NCI-H1105 (cell line): Measurements from ENCODE around the gene SYTL1.

Experiments used
- DNase-seq: peaks from one replicate; lab custom pipeline; 2025; lab: John Stamatoyannopoulos, UW

Gene SYTL1

DNA sequence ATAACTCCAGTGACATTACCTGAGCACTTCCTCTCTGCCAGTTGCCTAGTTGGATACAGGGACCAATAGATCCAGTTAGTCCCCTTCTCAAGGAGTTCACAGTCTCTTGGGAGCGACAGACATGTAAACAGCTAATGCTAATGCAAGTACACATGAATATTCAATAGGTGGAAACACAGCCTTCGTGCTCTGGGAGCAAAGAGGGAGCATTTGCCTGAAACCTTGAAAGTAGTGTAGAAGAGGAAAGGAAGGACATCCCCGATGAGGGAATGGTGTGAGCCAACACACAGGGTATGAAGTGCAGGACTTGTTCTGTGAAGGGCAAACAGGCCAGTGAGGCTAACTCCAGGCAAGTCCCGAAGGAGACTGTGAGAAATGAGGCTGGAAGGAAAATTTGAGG lies 23.7 kb upstream of the SYTL1 start:
- no peak for DNase-seq

DNA sequence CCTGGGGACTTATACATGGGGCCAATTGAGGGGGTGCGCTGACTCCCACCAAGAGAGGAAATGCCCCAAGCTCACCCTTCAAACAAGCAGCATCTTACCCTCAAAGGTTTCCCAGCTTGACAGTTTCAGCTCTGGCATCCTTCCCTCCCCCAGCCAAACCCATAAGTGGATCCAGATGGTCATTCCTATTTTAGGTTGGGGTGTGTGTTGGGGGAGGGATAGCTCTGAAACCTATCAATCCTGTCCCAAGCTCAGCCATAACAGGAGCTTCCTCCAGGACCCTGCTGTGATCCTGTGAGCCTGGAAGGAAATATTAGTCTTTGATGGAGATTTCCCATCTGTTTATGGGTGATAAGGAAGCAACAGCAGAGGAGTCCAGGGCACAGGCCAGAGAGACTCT lies 23.2 kb upstream of the SYTL1 start:
- DNase-seq, result no peak

GRCh38 chr1:27321813-27322568 lies 19.8 kb upstream of the SYTL1 start, which contains the start of gene TMEM222:
TSS of gene TMEM222 (plus strand) at chr1:27322163. CDS start at chr1:27322198, 35 bp downstream.
- peak; percentile 97 for DNase-seq

- DNase-seq, result no peak
Observed at GRCh38 chr1:27322569-27323240, 19.1 kb upstream of the SYTL1 start.

- DNase-seq, result no peak
Observed at GRCh38 chr1:27325286-27325685, 16.5 kb upstream of the SYTL1 start.

DNA sequence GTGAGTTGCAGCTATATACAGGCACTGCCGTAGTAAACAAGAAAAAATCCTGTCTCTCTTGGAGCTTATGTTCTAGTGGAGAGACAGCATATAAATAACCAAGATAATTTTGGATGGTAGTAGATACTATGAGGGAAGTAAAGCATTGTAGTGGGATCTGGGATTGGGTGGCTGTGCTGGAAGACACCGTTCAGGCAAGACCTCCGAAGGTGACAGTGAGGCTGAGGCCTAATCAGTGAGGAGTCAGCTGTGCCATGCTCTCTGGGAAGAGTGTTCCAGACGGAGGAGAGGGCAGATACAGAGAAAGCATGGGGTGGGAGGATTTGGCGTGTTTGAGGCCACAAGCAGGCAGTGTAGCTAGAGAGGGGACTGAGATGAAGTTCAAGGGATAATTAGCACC lies 13.9 kb upstream of the SYTL1 start:
- no peak for DNase-seq

DNA sequence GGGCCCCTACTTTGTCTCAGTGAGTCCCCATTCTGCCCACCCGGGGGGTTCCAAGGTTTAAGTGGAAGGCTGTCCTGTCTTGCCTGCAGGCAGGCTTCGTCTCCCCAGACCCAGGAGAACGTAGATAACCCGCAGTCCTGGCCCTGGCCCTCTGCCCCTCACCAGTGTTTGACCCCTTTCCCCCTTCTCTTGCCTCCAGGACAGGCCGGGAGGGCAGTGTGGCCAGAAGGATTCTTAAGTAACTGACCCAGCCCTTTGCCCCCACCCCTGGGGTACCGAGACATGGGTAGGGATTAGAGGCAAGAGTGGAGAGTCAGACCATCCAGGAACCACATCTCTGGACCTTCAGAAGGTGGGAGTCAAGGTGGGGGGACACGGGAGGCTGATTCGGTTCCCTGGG lies 11.0 kb upstream of the SYTL1 start:
- DNase-seq, result no peak

- no peak for DNase-seq
Observed at GRCh38 chr1:27331426-27331825, 10.4 kb upstream of the SYTL1 start.

- no peak for DNase-seq
Observed at GRCh38 chr1:27331922-27332321, 9.9 kb upstream of the SYTL1 start.

DNA sequence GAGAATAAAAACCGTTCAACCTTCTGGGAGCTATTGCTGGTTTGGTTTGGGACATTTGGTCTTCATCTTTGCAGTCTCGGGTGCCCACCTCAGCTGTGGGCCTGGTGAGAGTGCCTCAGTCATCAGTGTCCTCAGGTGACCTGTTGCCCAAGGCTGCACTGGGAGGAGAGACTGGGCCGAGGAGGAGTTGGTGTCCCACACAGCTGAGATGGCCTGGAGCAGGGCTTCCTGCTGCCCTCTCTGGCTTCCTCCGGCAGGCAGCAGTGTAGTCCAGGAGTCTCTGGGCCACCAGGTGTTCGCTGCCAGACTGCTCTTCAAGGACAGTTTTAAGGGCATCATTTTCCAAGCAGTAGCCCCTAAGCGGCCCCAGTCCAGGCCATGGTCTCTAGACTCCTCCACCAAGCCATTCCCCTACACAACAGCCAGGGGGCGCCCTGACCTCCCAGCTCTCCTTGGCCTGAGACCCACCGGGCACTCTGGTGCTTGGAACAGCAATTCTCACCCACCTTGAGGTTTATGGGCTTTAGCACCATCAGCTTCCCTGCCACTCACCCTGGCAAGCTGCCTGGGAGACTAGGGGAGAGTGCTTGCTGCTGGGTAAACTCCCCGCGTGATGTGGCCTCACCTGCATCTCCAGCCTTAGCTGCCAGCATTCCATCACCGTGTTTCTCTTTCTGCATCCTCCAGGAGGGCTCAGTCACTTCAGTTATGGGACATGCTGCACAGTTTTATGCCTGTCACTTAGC lies 9.1 kb upstream of the SYTL1 start:
- DNase-seq, result peak; percentile 21

DNA sequence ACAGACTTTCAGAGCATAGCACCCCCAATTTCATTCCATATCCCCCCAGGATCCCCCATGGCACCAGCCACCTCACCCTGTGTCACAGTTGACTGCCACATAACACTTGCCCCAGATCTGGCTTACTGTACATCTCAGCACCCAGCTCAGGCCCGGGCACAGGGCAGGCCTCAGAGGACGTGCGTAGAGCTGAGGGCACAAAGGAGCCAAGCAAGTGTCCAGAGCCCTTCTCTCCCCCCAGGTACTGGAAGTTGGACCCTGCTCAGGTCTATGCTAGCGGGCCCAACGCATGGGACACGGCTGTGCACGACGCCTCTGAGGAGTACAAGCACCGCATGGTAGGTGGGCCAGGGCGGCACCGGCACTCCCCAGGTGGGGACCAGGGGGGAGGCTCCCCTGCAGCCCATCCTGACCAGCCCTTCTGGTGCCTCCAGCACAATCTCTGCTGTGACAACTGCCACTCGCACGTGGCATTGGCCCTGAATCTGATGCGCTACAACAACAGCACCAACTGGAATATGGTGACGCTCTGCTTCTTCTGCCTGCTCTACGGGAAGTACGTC lies 8.0 kb upstream of the SYTL1 start:
- DNase-seq, result no peak

- no peak for DNase-seq
Observed at GRCh38 chr1:27335506-27336422, 6.1 kb upstream of the SYTL1 start.

- DNase-seq, result no peak
Observed at GRCh38 chr1:27336756-27337155, 5.1 kb upstream of the SYTL1 start.

DNA sequence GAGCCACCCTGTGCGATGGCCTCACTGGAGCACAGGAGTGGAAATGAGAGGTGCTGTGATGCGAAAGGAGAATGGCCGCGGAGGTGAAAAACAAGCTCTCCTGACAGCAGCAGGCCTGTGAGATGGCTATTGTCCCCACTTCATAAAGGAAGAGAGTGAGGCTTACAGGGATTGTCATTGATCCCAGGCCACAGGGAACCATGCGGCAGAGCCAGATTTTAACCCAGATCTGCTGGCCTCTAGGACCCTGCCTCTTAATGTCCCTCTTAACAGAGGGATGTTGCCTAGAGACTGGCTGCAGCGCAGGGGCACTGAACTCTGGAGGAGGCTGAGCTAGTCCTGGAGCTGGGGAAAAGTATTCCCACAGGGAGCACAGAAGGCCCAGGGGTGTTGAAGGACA lies 3.1 kb upstream of the SYTL1 start:
- no peak for DNase-seq

DNA sequence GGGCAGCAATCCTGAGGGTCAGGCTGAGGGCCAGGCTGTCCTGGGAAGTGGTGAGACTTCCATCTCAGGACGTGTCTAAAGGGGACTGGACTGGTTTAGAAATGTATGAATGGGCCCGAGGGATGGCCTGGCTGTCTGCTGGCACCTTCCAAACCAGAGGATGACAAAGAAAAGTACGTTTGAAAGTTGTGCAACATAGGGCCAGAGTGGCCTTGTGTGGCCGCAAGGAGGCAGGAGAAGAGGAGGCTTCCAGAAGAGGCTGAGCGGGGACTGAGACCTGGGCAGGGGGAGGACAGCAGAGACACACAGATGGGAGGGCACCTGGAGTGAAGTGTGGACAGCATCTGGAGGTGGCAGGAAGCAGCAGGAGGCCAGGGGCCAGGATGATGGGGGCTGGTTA lies 2.6 kb upstream of the SYTL1 start:
- DNase-seq, result no peak

DNA sequence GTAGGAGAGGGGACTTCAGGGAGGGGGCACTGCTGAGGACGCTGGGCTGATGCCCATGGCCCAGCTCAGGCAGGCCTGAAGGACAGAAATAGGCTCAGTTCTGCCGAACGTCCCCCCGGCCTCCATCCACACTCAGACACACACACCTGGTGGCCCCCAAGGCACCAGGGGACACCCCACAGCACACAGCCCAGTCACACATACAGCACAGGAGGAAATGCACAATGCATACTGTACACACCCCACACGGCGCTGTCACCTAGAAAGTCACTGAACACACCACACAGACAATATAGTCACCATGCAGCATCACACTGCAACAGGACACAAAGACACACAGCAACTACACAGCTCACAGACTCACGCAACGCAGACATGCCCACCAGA lies 562 bp downstream of the SYTL1 start:
- no peak for DNase-seq

DNA sequence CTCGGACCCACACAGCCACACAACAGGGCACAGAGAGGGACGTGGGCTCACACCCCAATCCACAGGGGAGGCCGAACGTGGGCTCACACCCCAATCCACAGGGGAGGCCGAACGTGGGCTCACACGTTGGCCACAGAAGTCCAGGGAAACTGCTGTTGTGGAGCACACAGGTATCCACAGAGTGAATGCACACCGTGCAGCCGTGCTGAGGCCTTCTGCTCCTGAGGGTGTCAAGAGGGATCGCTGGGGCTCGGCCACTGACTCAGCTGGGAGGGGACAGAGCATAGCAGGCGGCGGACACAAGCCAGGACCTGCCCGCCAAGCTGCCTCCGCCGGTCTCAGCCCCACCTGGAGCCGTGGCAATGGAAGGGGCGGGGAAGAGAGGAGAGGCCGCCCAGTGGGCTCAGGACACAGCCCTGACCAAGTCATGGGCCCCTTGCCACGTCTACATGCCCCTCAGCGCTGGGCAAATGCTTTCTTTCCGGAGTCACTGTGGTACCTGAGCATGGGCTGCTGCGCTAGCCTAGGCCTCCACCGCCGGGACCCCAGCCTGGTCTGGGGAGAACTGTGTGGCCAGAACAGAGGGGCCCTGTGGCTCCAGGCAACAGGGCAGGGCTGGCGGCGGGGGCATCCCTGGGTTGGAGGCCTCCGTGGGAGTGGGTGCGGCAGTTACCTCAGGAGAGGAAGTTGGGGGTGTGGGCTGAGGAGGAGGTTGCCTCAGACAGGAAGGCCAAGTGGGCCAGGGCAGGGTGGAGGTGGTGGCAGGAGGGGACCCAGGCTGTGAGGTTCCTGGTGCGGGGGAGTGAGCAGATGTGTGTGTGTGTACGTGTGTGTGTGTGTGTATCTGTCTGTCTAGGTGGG lies 1.2 kb downstream of the SYTL1 start:
- DNase-seq, result peak; percentile 75

DNA sequence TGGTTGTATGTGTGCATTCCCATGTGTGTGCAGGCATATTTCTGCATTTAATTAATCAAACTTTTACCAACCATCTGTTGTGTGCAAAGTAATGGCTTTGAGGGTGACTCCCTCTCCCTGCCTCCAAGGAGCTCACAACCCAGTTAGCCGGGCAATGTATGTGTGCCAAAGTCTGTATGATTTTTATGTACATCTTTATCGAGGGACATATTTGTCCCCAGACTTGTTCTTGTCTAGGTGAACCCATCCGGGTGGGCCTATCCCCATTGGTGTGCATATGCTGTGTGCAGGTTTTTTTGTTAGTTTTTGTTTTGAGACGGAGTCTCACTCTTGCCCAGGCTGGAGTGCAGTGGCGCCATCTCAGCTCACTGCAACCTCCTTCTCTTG lies 1.8 kb downstream of the SYTL1 start:
- no peak for DNase-seq

GRCh38 chr1:27345272-27345671 lies 3.5 kb downstream of the SYTL1 start:
- no peak for DNase-seq

GRCh38 chr1:27346357-27346756 lies 4.5 kb downstream of the SYTL1 start:
- no peak for DNase-seq
